H1 (cell line): ENCODE measurements around the gene DNAH12. TPM values are rescaled to one million over a fixed set of nuclear protein-coding genes. Genes with fewer than 3 reads are reported as not detected.
"Not testable (repeated sequence)": the region's sequence is repeated elsewhere in the genome, so short reads cannot be mapped to it uniquely, and the experiment has no call there.

Experiments used
- CTCF ChIA-PET: fragments of 300-600 bp; sonication (Branson Sonifier 250); formaldehyde crosslinking; loops from one replicate; lab custom pipeline; 2021; ENCODE audit not compliant: partially characterized antibody; lab: Charles Lee
- POLR2A ChIA-PET: fragments of 300-600 bp; sonication (Branson Sonifier 250); formaldehyde crosslinking; loops from one replicate; lab custom pipeline; 2021; ENCODE audit warnings: inconsistent platforms; ENCODE audit not compliant: partially characterized antibody; lab: Charles Lee
- DNase-seq, 2 experiments: peaks; one replicate each; pipeline versions ENCODE4 v3.0.0 to v3.0.0-alpha.2; 2010 to 2022; ENCODE audit warnings: low spot score in 2 of 2, low read depth in 1 of 2, mixed read lengths in 1 of 2
- FAIRE-seq: peaks from 2 replicates; lab custom pipeline; 2011; peaks lifted over from hg19 to GRCh38; lab: Jason Lieb, UNC
- H2AFZ ChIP-seq: 2 replicates; pipeline ENCODE4 v1.8.1; 2012; ENCODE audit warnings: low read length, inconsistent platforms
- H2AK5ac ChIP-seq: 2 replicates; pipeline ENCODE4 v1.6.1; 2013; ENCODE audit warnings: low read depth, low read length
- H2BK120ac ChIP-seq: replicated peaks from 2 replicates; pipeline ENCODE3; 2013; ENCODE audit warnings: low read depth, low read length, inconsistent platforms
- H2BK12ac ChIP-seq: 2 replicates; pipeline ENCODE4 v1.6.1; 2013; ENCODE audit warnings: low read depth, low read length
- H2BK15ac ChIP-seq: 2 replicates; pipeline ENCODE4 v1.6.1; 2013; ENCODE audit warnings: low read length
- H2BK20ac ChIP-seq: 2 replicates; pipeline ENCODE4 v1.6.1; 2013; ENCODE audit warnings: low read length
- H2BK5ac ChIP-seq: 2 replicates; pipeline ENCODE4 v1.6.1; 2013; ENCODE audit warnings: low read depth, low read length
- H3K14ac ChIP-seq: 2 replicates; pipeline ENCODE4 v1.6.1; 2013; ENCODE audit warnings: inconsistent platforms; ENCODE audit not compliant: insufficient read length
- H3K18ac ChIP-seq: 2 replicates; pipeline ENCODE4 v1.6.1; 2013; ENCODE audit warnings: low read length; ENCODE audit errors: extremely low read depth
- H3K23ac ChIP-seq: 2 replicates; pipeline ENCODE4 v1.6.1; 2013; ENCODE audit warnings: inconsistent platforms; ENCODE audit not compliant: insufficient read length
- H3K23me2 ChIP-seq: 2 replicates; pipeline ENCODE4 v1.6.1; 2013; ENCODE audit warnings: low read depth, low read length
- H3K27ac ChIP-seq: 2 replicates; pipeline ENCODE4 v1.6.1; 2011; ENCODE audit warnings: low read depth, low read length, inconsistent platforms
- H3K27me3 ChIP-seq, 4 experiments: replicated peaks in 1 of 4; 1 replicate in 1 of 4; 2 replicates in 3 of 4; pipeline versions ENCODE4 v1.6.1 to v1.8.1; 2011 to 2013; ENCODE audit warnings: low read length in 3 of 4, mild to moderate bottlenecking in 3 of 4, inconsistent platforms in 2 of 4, mixed read lengths in 2 of 4, moderate library complexity in 1 of 4; ENCODE audit not compliant: control insufficient read depth in 3 of 4, insufficient read depth in 3 of 4; ENCODE audit errors: extremely low read depth in 1 of 4
- H3K36me3 ChIP-seq, 4 experiments: 2 replicates each; pipeline versions ENCODE4 v1.6.1 to v1.8.1; 2011 to 2013; ENCODE audit warnings: mild to moderate bottlenecking in 4 of 4, low read length in 3 of 4, moderate library complexity in 2 of 4, control low read depth in 1 of 4, inconsistent platforms in 1 of 4; ENCODE audit not compliant: insufficient read depth in 4 of 4, control insufficient read depth in 2 of 4
- H3K4ac ChIP-seq: replicated peaks from 2 replicates; pipeline ENCODE3; 2013; ENCODE audit warnings: low read length, low read depth, mixed read lengths, inconsistent platforms; ENCODE audit not compliant: insufficient read length
- H3K4me1 ChIP-seq, 4 experiments: replicated peaks in 1 of 4; 1 replicate in 1 of 4; 2 replicates in 3 of 4; pipeline versions ENCODE4 v1.6.1 to v1.8.1; 2011 to 2013; ENCODE audit warnings: low read length in 3 of 4, inconsistent platforms in 2 of 4, mixed read lengths in 1 of 4; ENCODE audit not compliant: insufficient read depth in 4 of 4, control insufficient read depth in 3 of 4
- H3K4me2 ChIP-seq, 2 experiments: 2 replicates each; pipeline versions ENCODE4 v1.6.1 to v1.8.1; 2011 to 2013; ENCODE audit warnings: low read depth in 2 of 2, low read length in 2 of 2, control low read depth in 1 of 2, inconsistent platforms in 1 of 2, mild to moderate bottlenecking in 1 of 2; ENCODE audit not compliant: insufficient read depth in 1 of 2
- H3K4me3 ChIP-seq, 4 experiments: fragments of 200-600, 300-600 bp in 1 of 4; sonication (generic), shearing (Covaris generic), sonication (Bioruptor Twin) in 1 of 4; 2 replicates each; pipeline versions ENCODE4 v1.5.1 to v1.8.1; 2011 to 2016; ENCODE audit warnings: low read length in 4 of 4, low read depth in 3 of 4, control low read depth in 2 of 4, inconsistent platforms in 2 of 4, mild to moderate bottlenecking in 2 of 4, mixed read lengths in 1 of 4, moderate library complexity in 1 of 4; ENCODE audit not compliant: insufficient read depth in 2 of 4; ENCODE audit errors: extremely low read depth in 1 of 4
- H3K56ac ChIP-seq: replicated peaks from 2 replicates; pipeline ENCODE3; 2013; ENCODE audit warnings: low read depth, mild to moderate bottlenecking, mixed read lengths, low read length, inconsistent platforms; ENCODE audit not compliant: insufficient read length
- H3K79me1 ChIP-seq: 2 replicates; pipeline ENCODE4 v1.6.1; 2013; ENCODE audit warnings: low read depth, low read length, control low read depth
- H3K79me2 ChIP-seq, 2 experiments: 2 replicates each; pipeline versions ENCODE4 v1.6.1 to v1.8.1; 2012 to 2013; ENCODE audit warnings: low read length in 2 of 2, mild to moderate bottlenecking in 2 of 2, inconsistent platforms in 1 of 2; ENCODE audit not compliant: insufficient read depth in 2 of 2, control insufficient read depth in 1 of 2
- H3K9ac ChIP-seq, 4 experiments: replicated peaks in 1 of 4; 1 replicate in 1 of 4; 2 replicates in 3 of 4; pipeline versions ENCODE4 v1.6.1 to v1.8.1; 2011 to 2013; ENCODE audit warnings: low read depth in 3 of 4, low read length in 3 of 4, control low read depth in 2 of 4, mild to moderate bottlenecking in 2 of 4, moderate library complexity in 2 of 4, inconsistent platforms in 1 of 4; ENCODE audit errors: extremely low read depth in 1 of 4
- H3K9me3 ChIP-seq, 2 experiments: 2 replicates each; pipeline versions ENCODE4 v1.6.1 to v1.8.1; 2012 to 2013; ENCODE audit warnings: mild to moderate bottlenecking in 2 of 2, moderate library complexity in 2 of 2, control low read depth in 1 of 2, inconsistent platforms in 1 of 2, low read depth in 1 of 2, low read length in 1 of 2, mixed read lengths in 1 of 2; ENCODE audit not compliant: insufficient read depth in 2 of 2
- H4K20me1 ChIP-seq, 2 experiments: replicated peaks in 1 of 2; 2 replicates each; pipeline versions ENCODE3 to v1.8.1; 2011 to 2013; ENCODE audit warnings: inconsistent platforms in 2 of 2, low read length in 2 of 2, mild to moderate bottlenecking in 1 of 2; ENCODE audit not compliant: insufficient read depth in 2 of 2, control insufficient read depth in 1 of 2
- H4K5ac ChIP-seq: 2 replicates; pipeline ENCODE4 v1.6.1; 2013; ENCODE audit warnings: low read length, low read depth, mixed read lengths, inconsistent platforms; ENCODE audit not compliant: insufficient read length
- H4K8ac ChIP-seq: 2 replicates; pipeline ENCODE4 v1.8.0; 2013; ENCODE audit warnings: mild to moderate bottlenecking, moderate library complexity, low read length, inconsistent platforms; ENCODE audit not compliant: insufficient read depth; ENCODE audit errors: extremely low read depth
- H4K91ac ChIP-seq: replicated peaks from 2 replicates; pipeline ENCODE3; 2013; ENCODE audit warnings: low read length, mixed read lengths, inconsistent platforms; ENCODE audit not compliant: insufficient read length
- WGBS, 2 experiments: shearing (Covaris generic) in 1 of 2; methylation state at CpG; one replicate each; pipeline versions ENCODE4 v1.1.6 to v1.1.7; 2013 to 2015; ENCODE audit warnings: low lambda C conversion rate in 2 of 2, mixed read lengths in 2 of 2, inconsistent platforms in 1 of 2, low coverage in 1 of 2, missing lambda C conversion rate in 1 of 2; ENCODE audit not compliant: insufficient replicate concordance in 2 of 2, insufficient coverage in 1 of 2, insufficient read length in 1 of 2; ENCODE audit errors: extremely low coverage in 1 of 2, missing lambda C conversion rate in 1 of 2; 5-methylcytosine and 5-hydroxymethylcytosine counted together
- polyA plus RNA-seq, 7 experiments: library from polyadenylated mRNA; depleted of rRNA in 3 of 7; stranded (reverse) in 5 of 7; unstranded in 2 of 7; fragments of >200 nt in 5 of 7; fragments of 200-250 nt in 2 of 7; gene quantifications; 1 replicate in 5 of 7; 2 replicates in 1 of 7; 4 replicates in 1 of 7; pipeline versions ENCODE4 v1.2.1 to v1.2.3, GENCODE V29; 2011 to 2013; ENCODE audit warnings: missing spikeins in 2 of 7, mixed read lengths in 2 of 7
- total RNA-seq: library from RNA; stranded (reverse); fragmentation: NEBNext Ultra II Directional; extraction: Animal tissue kit (Norgen Biotek cat#: 25700); gene quantifications from 2 replicates; pipeline ENCODE4 v1.2.1, GENCODE V29; 2021

Gene DNAH12
- total and polyA plus RNA-seq, 2 of the 8 experiments (the other 6 are each of a cell fraction or from before 2014, with no cell fraction given), result not detected

GRCh38 chr3:57440144-57440543 lies 104.0 kb downstream of the DNAH12 start:
- H3K14ac ChIP-seq, H2BK5ac ChIP-seq, H4K5ac ChIP-seq, H3K36me3 ChIP-seq, H3K4me2 ChIP-seq, H4K8ac ChIP-seq, H2BK15ac ChIP-seq, H3K9me3 ChIP-seq, H3K56ac ChIP-seq, H2BK20ac ChIP-seq, H3K23ac ChIP-seq, H4K91ac ChIP-seq, H2BK12ac ChIP-seq, H3K18ac ChIP-seq, H3K79me1 ChIP-seq, H3K4me3 ChIP-seq, FAIRE-seq, H3K4ac ChIP-seq, DNase-seq, H3K27ac ChIP-seq, H4K20me1 ChIP-seq, H3K23me2 ChIP-seq, H3K4me1 ChIP-seq, H2BK120ac ChIP-seq, POLR2A ChIA-PET, H2AFZ ChIP-seq, H3K79me2 ChIP-seq, H2AK5ac ChIP-seq, CTCF ChIA-PET, H3K9ac ChIP-seq, H3K27me3 ChIP-seq: not testable (repeated sequence)

DNA sequence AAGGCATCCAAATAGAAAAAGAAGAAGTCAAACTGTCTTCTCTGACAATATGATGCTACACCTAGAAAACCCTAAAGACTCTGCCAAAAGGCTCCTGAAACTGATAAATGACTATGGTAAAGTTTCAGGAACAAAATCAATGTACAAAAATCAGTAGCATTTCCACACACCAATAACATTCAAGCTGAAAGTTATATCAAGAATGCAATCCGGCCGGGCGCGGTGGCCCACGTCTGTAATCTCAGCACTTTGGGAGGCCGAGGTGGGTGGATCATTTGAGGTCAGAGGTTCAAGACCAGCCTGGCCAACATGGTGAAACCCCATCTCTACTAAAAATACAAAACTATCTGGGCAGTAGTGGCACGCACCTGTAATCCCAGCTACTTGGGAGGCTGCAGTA lies 105.7 kb downstream of the DNAH12 start:
- H4K20me1 ChIP-seq, H3K79me2 ChIP-seq, H3K4ac ChIP-seq, DNase-seq, H4K8ac ChIP-seq, H3K27ac ChIP-seq, H3K9me3 ChIP-seq, H3K23ac ChIP-seq, H3K4me3 ChIP-seq, H3K9ac ChIP-seq, H2BK20ac ChIP-seq, H2BK12ac ChIP-seq, H2BK15ac ChIP-seq, H3K23me2 ChIP-seq, H2AK5ac ChIP-seq, H3K14ac ChIP-seq, H2BK120ac ChIP-seq, FAIRE-seq, H3K36me3 ChIP-seq, H4K91ac ChIP-seq, H4K5ac ChIP-seq, POLR2A ChIA-PET, H3K56ac ChIP-seq, H2BK5ac ChIP-seq, H3K79me1 ChIP-seq, H3K27me3 ChIP-seq, H3K4me1 ChIP-seq, H3K18ac ChIP-seq, H3K4me2 ChIP-seq, H2AFZ ChIP-seq: not testable (repeated sequence)
- CTCF ChIA-PET, result interaction anchor here (1.7 kb wide), 1 partner anchor 41 kb away, joined by 5 read pairs; no protein-coding TSS in a partner anchor
- WGBS, 2 experiments, result 78% methylated on average over 7 of the region's 7 CpGs; no CpG with 5 or more reads in 1 of the 2 experiments
